HepG2 (cell line): ENCODE measurements around the gene ASIC3. TPM values are rescaled to one million over a fixed set of nuclear protein-coding genes. Genes with fewer than 3 reads are reported as not detected.

Experiments
- ATAC-seq: fragments of 200-7000 bp; cut with Tn5 transposase; 3 replicates; pipeline ENCODE4 v1.9.1; 2020; ENCODE audit warnings: mild to moderate bottlenecking, moderate library complexity
- BruUV-seq: library from RNA; stranded (reverse); fragments of 400-500 nt; replicated peaks from 2 replicates; lab custom pipeline; 2021; lab: Mats Ljungman, UMichigan
- CTCF ChIA-PET: fragments of 300-600 bp; formaldehyde crosslinking; extraction: SDS; loops from one replicate; lab custom pipeline; 2021; ENCODE audit warnings: low total read pairs, inconsistent platforms, low intra/inter-chr PET ratio; lab: Yijun Ruan, JAX
- POLR2A ChIA-PET: fragments of 350-600 bp; sonication (Branson Sonifier 250); formaldehyde crosslinking; loops from one replicate; lab custom pipeline; 2020; ENCODE audit warnings: antibody characterized with exemption, inconsistent platforms; lab: Yijun Ruan, JAX
- DNase-seq: peaks from one replicate; pipeline ENCODE4 v3.0.0-alpha.2; 2015; ENCODE audit warnings: low spot score
- FAIRE-seq: peaks from 3 replicates; lab custom pipeline; 2011; peaks lifted over from hg19 to GRCh38; lab: Jason Lieb, UNC
- H2AFZ ChIP-seq: one replicate; pipeline ENCODE4 v1.6.1; 2011; ENCODE audit warnings: low read length, inconsistent platforms
- H3K27ac ChIP-seq: fragments of 300-600 bp; 3 replicates; pipeline ENCODE4 v1.8.0; 2011; ENCODE audit warnings: mixed run types, mild to moderate bottlenecking, mixed read lengths, low read length, inconsistent platforms; ENCODE audit not compliant: insufficient read depth; ENCODE audit errors: extremely low read length
- H3K27me3 ChIP-seq, 2 experiments: fragments of 200-600 bp in 1 of 2; 2 replicates in 1 of 2; 3 replicates in 1 of 2; pipeline versions ENCODE4 v1.6.0 to v1.8.0; 2011; ENCODE audit warnings: low read length in 2 of 2, mild to moderate bottlenecking in 2 of 2, moderate library complexity in 2 of 2, inconsistent platforms in 1 of 2; ENCODE audit not compliant: insufficient read depth in 2 of 2, control insufficient read depth in 1 of 2
- H3K36me3 ChIP-seq, 2 experiments: fragments of 200-600 bp in 1 of 2; replicated peaks in 1 of 2; 2 replicates in 1 of 2; 3 replicates in 1 of 2; pipeline versions ENCODE4 v1.5.1 to v1.8.0; 2011; ENCODE audit warnings: low read length in 2 of 2, inconsistent platforms in 1 of 2; ENCODE audit not compliant: insufficient read depth in 2 of 2, control insufficient read depth in 1 of 2
- H3K4me1 ChIP-seq: 2 replicates; pipeline ENCODE4 v1.5.1; 2012; ENCODE audit warnings: low read length, inconsistent platforms; ENCODE audit not compliant: insufficient read depth
- H3K4me2 ChIP-seq: 2 replicates; pipeline ENCODE4 v1.6.0; 2011; ENCODE audit warnings: low read depth, low read length, inconsistent platforms
- H3K4me3 ChIP-seq, 3 experiments: fragments of 200-600 bp in 1 of 3; sonication (generic), shearing (Covaris generic) in 1 of 3; replicated peaks in 1 of 3; 2 replicates each; pipeline ENCODE4 v1.5.1; 2011 to 2016; ENCODE audit warnings: low read length in 3 of 3, inconsistent platforms in 2 of 3, low read depth in 2 of 3, mild to moderate bottlenecking in 2 of 3, control low read depth in 1 of 3, mixed read lengths in 1 of 3; ENCODE audit not compliant: insufficient read depth in 1 of 3
- H3K79me2 ChIP-seq: one replicate; pipeline ENCODE4 v1.6.1; 2011; ENCODE audit warnings: low read length, inconsistent platforms; ENCODE audit not compliant: insufficient read depth
- H3K9ac ChIP-seq: 2 replicates; pipeline ENCODE4 v1.6.0; 2011; ENCODE audit warnings: mild to moderate bottlenecking, low read depth, low read length, inconsistent platforms; ENCODE audit not compliant: insufficient read depth
- H3K9me3 ChIP-seq: 2 replicates; pipeline ENCODE4 v1.5.1; 2012; ENCODE audit warnings: mild to moderate bottlenecking, low read length
- H4K20me1 ChIP-seq: 2 replicates; pipeline ENCODE4 v1.6.0; 2011; ENCODE audit warnings: inconsistent platforms, mild to moderate bottlenecking, low read length, moderate library complexity; ENCODE audit not compliant: insufficient read depth
- FOXA1 ChIP-seq, 2 experiments: fragments of 450-650 bp in 1 of 2; sonication (generic) in 1 of 2; formaldehyde crosslinking in 1 of 2; IDR thresholded peaks; 2 replicates each; pipeline versions ENCODE4 v1.4.0 to v1.6.1; 2016 to 2020; ENCODE audit warnings: missing genetic modification reagents in 1 of 2
- NONO ChIP-seq, 2 experiments: fragments of 450-650 bp in 1 of 2; sonication (generic) in 1 of 2; formaldehyde crosslinking in 1 of 2; IDR thresholded peaks in 1 of 2; conservative IDR thresholded peaks in 1 of 2; 2 replicates each; pipeline versions ENCODE4 v1.6.1 to v1.8.0; 2017 to 2022; ENCODE audit warnings: mild to moderate bottlenecking in 1 of 2, missing genetic modification reagents in 1 of 2, moderate library complexity in 1 of 2
- POGK ChIP-seq: sonication (generic); formaldehyde crosslinking; conservative IDR thresholded peaks from 2 replicates; pipeline ENCODE4 v1.8.0; 2022; ENCODE audit warnings: mild to moderate bottlenecking, moderate library complexity, missing genetic modification reagents
- RBM39 ChIP-seq: fragments of 200-400 bp; formaldehyde crosslinking; IDR thresholded peaks from one replicate; pipeline ENCODE4 v1.6.1; 2018; ENCODE audit warnings: antibody characterized with exemption, mild to moderate bottlenecking, low read depth, low read length; ENCODE audit not compliant: poor library complexity, severe bottlenecking
- ZNF530 ChIP-seq: sonication (generic); formaldehyde crosslinking; IDR thresholded peaks from 2 replicates; pipeline ENCODE4 v1.5.0; 2020; ENCODE audit warnings: low read depth, mild to moderate bottlenecking, missing genetic modification reagents
- ZNF570 ChIP-seq: sonication (generic); formaldehyde crosslinking; IDR thresholded peaks from 2 replicates; pipeline ENCODE4 v1.4.0; 2020; ENCODE audit warnings: mild to moderate bottlenecking, missing genetic modification reagents, borderline replicate concordance
- ZNF850 ChIP-seq: sonication (generic); formaldehyde crosslinking; conservative IDR thresholded peaks from 2 replicates; pipeline ENCODE4 v1.9.0; 2021; ENCODE audit warnings: mild to moderate bottlenecking, missing genetic modification reagents
- WGBS: methylation state at CpG from one replicate; pipeline ENCODE4 v1.1.6; 2017; ENCODE audit warnings: low lambda C conversion rate; 5-methylcytosine and 5-hydroxymethylcytosine counted together
- in situ Hi-C: cut with HindIII; loops from 2 replicates; pipeline ENCODE4 v1.10.0; 2017; ENCODE audit warnings: low pct_unique_long_range_greater_than_20kb; ENCODE audit not compliant: extremely low pct_ligation_motif_present
- intact Hi-C: fragments of 100-400 bp; cut with micrococcal nuclease; formaldehyde crosslinking; loops from one replicate; pipeline ENCODE4 v1.10.0; 2022; ENCODE audit not compliant: unreplicated experiment
- polyA plus RNA-seq, 8 experiments: library from polyadenylated mRNA; depleted of rRNA in 3 of 8; stranded (reverse) in 7 of 8; unstranded in 1 of 8; fragments of >200 nt; fragmentation: Illumina TruSeq in 4 of 8; extraction: Trizol in 4 of 8; gene quantifications; 2 replicates each; pipeline versions ENCODE4 v1.2.1 to v1.2.3, GENCODE V29; 2011 to 2016; ENCODE audit warnings: low read depth in 4 of 8, missing spikeins in 1 of 8, mixed read lengths in 1 of 8; ENCODE audit not compliant: insufficient read depth in 1 of 8
- total RNA-seq, 5 experiments: library from RNA; depleted of rRNA; stranded (reverse); fragments of >200 nt; fragmentation: Illumina TruSeq; extraction: Trizol; gene quantifications; 2 replicates each; pipeline ENCODE4 v1.2.3, GENCODE V29; 2016; ENCODE audit warnings: low read depth in 1 of 5

Gene ASIC3
- total and polyA plus RNA-seq, 2 of the 13 experiments (the other 11 are each of a cell fraction or from before 2014, with no cell fraction given) = 0.51 TPM; not detected in 1

- CTCF ChIA-PET = no interaction called here
- Histone ChIP-seq H3K9ac (peak overlapping the region; percentile 4; the same call in 1 of the 2 replicates), H3K4me2 (peak overlapping the region; percentile 98), H4K20me1 (no peaks in the 10 kb centered on the region), H2AFZ (no peak overlapping the region), H3K27me3 (peaks cover 0 to 2% of the 10 kb centered on the region in 2 experiments; a peak in 1 of 5 replicates), H3K9me3 (no peaks in the 10 kb centered on the region), H3K27ac (no peak overlapping the region), H3K4me1 (peaks cover 100% of the 10 kb centered on the region), H3K4me3 (peak overlapping the region in 2 of 3 experiments; percentile 48 to 62; a peak in 2 of 6 replicates), H3K79me2 (no peaks in the 10 kb centered on the region), H3K36me3 (no peaks in the 10 kb centered on the region)
- WGBS = 44% methylated on average over 10 of the region's 11 CpGs
- no TSS peak for BruUV-seq
- no peak for FAIRE-seq
- no peak for ATAC-seq
- DNase-seq = no peak
- in situ Hi-C loops = no loop called here
- intact Hi-C loops = no loop called here
- TF ChIP-seq FOXA1 (IDR thresholded peaks at IDR 0.05) (no peak), FOXA1 (CRISPR knock-in tag; IDR thresholded peaks at IDR 0.05) (no peak), ZNF570 (CRISPR knock-in tag) (no peak), RBM39 (peak; percentile 1), ZNF530 (no peak), ZNF850 (CRISPR knock-in tag) (no peak), POGK (CRISPR knock-in tag) (0 out of 2 replicates have a peak, but pooled peaks have one; percentile 15), NONO (IDR thresholded peaks at IDR 0.05) (no peak), NONO (CRISPR knock-in tag; conservative IDR thresholded peaks at IDR 0.05) (0 out of 2 replicates have a peak, but pooled peaks have one; percentile 21)
- POLR2A ChIA-PET = interaction anchor here (2.4 to 5.2 kb wide), 3 partner anchors 20 to 54 kb away, joined by 6 to 31 read pairs (median 29); partner anchors contain the start of genes ABCB8 and CDK5
These were observed 40.2 kb upstream of the ASIC3 start for GRCh38 chr7:151008143-151008510.
